Caki2 (cell line): ENCODE measurements around the gene CNOT11. TPM values are rescaled to one million over a fixed set of nuclear protein-coding genes. Genes with fewer than 3 reads are reported as not detected.
"Not testable (repeated sequence)": the region's sequence is repeated elsewhere in the genome, so short reads cannot be mapped to it uniquely, and the experiment has no call there.

ENCODE experiments used
- DNase-seq: peaks from one replicate; pipeline ENCODE4 v3.0.0-alpha.2; 2015; ENCODE audit warnings: low read depth
- in situ Hi-C: cut with HindIII; loops from 2 replicates; pipeline ENCODE4 v1.10.0; 2016; ENCODE audit warnings: low sequenced_read_pairs, low pct_unique_long_range_greater_than_20kb, mixed read lengths
- total RNA-seq: library from RNA; depleted of rRNA; stranded (reverse); fragments of >200 nt; shearing (Covaris generic); gene quantifications from 2 replicates; pipeline ENCODE4 v1.2.3, GENCODE V29; 2014; ENCODE audit warnings: low replicate concordance

The CNOT11 gene
- total RNA-seq, 1 experiment from 2014 or later, result 125 TPM

DNA sequence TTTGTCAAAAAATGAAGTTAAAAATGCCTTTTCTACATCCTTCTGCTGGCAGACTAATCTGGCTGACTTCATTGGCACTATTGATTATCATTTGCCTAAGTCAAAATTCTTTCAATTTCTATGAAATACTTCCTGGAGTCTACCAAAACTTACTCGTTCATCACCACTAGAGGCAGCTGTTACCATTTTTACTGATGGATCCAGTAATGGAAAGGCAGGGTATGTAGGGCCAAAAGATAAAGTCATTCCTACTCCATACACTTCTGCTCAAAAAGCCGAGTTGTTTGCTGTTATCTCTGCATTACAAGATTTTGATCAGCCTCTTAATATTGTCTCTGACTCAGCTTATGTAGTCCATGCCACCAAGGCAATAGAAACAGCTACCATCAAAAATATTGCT lies 12.0 kb upstream of the CNOT11 start:
- in situ Hi-C loops, result not testable (repeated sequence)
- DNase-seq, result peak; percentile 41

DNA sequence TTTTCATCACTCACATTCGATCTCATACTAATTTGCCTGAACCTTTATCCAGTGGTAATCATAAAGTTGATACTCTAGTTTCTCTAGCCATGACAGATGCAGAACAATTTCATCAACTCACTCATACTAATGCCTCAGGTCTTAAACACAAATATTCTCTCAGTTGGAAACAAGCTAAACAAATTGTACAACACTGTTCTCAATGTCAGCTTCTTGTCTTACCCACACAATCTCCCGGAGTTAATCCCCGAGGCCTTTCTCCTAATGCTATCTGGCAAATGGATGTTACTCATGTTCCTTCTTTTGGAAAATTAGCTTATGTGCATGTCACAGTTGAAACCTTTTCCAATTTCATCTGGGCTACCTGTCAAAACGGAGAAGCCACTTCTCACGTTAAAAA lies 11.5 kb upstream of the CNOT11 start:
- no peak for DNase-seq
- in situ Hi-C loops, result no loop called here

DNA sequence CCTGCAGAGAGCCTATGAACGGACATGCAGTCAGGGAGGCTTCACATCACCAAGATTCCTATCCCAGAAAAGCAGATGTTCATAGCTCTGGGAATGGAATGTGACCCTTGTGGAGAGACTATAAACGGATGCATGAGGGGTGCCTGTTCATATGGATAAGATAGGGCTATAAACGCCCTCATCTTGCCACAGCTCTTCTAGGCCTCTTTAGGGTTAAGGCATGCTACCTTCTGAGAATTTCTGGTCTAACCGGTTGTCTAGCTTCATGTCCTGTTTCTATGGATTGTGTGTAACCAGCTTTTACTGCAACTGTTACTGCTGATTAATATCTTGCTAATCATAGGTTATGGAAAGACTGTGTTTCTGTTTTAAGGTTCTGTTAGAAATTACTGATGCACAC lies 8.3 kb upstream of the CNOT11 start:
- DNase-seq, in situ Hi-C loops: not testable (repeated sequence)

DNA sequence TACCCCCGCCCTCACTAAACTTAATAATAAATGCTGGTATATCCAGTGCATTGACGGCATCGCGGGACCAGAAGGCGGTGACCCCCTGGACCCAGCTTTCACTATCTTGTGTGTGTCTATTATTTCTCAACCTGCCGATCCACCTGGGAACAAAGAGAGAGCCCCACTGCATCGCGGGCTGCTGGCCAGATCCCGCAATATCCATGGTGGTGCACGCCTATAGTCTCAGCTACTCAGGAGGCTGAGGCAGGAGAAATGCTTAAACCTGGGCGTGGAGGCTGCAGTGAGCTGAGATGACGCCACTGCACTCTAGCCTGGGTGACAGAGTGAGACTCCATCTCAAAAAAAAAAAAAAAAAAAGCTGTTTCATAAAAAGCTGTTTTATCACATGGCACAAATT lies 7.8 kb upstream of the CNOT11 start:
- DNase-seq, in situ Hi-C loops: not testable (repeated sequence)

DNA sequence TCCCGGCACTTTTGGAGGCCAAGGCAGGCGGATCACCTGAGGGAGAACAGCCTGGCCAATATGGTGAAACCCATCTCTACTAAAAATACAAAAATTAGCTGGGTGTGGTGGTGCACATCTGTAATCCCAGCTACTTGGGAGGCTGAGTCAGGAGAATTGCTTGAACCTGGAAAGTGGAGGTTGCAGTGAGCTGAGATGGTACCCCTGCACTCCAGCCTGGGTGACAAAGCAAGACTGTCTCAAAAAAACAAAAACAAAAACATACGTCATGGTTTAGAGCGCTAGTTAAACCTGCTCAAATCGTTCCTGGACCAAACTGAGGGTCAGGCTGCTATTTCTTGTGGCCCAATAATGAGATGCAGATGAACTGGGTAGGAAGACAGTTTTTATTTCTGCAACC lies 7.2 kb upstream of the CNOT11 start:
- DNase-seq, in situ Hi-C loops: not testable (repeated sequence)

DNA sequence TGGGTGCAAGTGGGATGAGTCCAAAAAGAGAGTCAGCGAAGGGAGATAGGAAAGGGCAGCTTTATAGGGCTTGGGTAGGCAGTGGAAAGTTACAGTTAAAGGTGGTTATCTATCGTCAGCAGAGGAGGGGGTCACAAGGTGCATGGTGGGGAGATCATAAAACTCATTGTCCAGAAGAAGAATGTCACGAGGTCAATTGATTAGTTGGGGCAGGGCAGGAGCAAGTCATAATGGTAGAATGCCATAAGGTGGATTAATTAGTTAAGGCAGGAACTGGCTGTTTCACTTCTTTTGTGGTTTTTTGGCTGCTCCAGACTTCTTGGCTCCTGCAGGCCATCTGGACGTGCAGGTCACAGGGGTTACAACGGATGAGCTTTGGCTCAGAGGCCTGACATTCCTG lies 3.9 kb upstream of the CNOT11 start:
- DNase-seq, in situ Hi-C loops: not testable (repeated sequence)

DNA sequence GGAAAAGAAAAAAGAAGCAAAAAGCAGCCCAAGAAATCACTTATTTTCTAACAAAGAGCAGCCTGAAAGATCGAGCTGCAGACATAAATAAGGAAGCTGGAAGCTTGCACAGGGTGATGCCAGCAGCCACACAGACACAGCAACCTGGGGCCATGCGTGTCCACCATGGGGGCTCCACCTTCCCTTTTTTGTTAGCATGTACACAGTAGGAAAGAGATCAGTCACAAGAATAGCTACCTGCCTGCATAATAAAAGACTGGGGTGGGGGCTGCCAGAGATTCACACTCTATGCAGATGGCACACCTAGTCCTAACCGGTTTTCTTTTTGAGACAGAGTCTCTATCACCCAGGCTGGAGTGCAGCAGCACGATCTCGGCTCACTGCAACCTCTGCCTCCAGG lies 2.9 kb upstream of the CNOT11 start:
- DNase-seq, result no peak
- in situ Hi-C loops, result no loop called here

DNA sequence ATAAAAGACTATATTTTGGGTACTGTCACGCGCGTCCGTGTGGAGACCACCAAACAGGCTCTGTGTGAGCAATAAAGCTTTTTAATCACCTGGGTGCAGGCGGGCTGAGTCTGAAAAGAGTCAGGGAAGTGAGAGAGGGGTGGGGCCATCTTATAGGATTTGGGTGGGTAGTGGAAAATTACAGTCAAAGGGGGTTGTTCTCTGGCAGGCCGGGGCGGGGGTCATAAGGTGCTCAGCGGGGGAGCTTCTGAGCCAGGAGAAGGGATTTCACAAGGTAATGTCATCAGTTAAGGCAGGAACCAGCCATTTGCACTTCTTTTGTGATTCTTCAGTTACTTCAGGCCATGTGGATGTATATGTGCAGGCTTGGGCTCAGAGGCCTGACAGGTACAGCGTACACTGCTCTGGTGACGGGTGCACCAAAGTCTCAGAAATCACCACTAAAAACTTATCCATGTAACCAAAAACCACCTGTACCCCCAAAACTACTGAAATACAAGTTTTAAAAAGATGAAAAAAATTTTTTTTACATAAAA lies 1.4 kb upstream of the CNOT11 start:
- DNase-seq, in situ Hi-C loops: not testable (repeated sequence)

DNA sequence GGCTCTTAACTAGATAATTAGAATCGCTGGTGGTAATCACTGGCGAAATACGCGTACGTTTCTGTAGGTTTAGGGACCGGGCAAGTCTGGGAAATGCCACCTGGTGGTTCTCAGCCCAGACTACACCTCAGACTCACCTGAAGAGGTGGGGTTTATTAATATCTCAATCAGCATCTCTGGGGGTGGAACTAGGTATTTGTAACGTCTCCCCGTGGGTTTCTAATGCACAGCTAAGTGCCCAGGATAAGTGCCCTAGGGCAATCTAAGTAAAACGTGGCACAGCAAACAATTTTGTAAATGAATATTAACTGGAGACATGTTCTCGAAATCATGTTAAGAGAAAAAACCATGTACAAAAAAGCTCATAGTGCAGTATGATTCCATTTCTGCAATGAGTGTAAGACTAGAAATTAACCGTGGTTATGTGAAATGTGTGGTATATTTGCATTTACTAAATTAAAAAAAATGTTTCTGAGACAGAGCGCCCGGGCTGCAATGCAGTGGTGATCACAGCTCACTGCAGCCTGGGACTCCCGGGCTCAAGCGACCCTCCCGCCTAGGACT lies 760 bp upstream of the CNOT11 start:
- no peak for DNase-seq
- in situ Hi-C loops, result no loop called here

DNA sequence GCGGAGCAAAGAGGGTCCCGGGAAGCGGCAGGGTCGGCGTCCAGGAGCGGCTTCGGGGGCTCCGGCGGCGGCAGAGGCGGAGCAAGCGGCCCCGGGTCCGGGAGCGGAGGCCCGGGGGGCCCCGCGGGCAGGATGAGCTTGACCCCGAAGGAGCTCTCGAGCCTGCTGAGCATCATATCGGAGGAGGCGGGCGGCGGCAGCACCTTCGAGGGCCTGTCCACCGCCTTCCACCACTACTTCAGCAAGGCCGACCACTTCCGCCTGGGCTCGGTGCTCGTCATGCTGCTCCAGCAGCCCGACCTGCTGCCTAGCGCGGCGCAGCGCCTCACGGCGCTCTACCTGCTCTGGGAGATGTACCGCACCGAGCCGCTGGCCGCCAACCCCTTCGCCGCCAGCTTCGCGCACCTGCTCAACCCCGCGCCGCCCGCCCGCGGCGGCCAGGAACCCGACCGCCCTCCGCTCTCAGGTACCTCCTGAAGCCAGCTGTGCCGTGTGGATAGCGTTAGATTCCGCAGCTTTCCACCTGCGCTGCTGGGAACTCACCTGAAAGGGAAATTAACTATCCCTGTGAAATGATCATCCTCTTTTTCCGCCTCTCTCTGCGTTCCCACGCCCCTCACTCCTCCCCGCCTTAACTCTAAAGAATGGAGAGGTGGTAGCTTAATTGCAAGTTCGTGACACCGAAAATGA lies 472 bp downstream of the CNOT11 start:
- DNase-seq, result no peak
- in situ Hi-C loops, result no loop called here

DNA sequence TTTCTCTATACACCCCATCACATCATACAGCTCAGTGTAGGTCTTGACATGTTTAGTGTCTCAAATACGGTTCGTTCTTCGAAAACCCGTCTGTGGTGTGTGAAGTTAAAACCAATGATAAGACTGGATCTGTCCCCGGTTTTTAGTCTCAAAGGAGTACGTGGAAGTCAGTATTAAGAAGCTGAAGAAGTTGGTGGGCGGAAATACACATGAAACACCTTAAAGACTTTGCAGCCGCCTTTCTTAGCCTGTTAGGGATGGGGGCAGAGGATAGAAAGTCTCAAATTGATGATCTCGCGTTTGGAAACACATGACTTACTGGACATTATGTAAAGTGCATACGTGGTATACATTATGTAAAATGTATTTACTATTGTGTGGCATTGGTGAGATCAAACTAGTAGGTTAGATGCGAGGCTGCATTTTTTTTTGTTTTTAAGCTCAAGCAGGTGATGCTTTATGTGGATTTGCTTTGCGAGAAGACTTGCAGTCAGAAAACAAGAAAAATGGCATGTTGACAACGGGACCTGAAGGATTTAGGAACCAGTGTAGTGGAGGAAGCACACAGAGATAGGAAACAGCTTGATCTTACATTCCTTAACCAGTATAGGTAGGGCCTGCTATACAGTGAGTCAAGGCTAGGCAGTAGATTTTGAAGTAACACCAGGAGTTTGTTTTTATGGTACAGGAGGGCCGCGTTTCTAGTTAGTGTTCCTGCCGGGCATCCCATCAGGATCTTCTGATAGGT lies 1.2 kb downstream of the CNOT11 start:
- DNase-seq, result no peak

DNA sequence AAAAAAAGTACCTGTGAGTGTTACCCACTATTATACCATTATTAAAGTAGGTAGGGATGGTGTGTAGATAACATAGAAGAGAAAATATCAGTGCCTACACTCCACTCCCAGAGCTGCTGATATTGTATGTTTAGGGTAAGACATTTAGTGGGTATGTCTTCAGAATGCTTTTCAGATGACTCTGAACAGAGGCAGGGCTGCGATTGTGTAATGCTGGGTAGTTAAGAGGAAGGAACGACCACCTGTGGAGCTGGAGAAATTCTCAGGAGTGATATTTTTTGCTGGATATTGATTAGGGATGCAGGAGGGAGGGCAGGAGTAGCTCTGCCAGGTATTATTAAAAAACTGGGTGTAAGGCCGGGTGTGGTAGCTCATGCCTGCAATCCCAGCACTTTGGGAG lies 2.8 kb downstream of the CNOT11 start:
- no peak for DNase-seq

More for the DNA sequence above, 1.2 kb downstream of the CNOT11 start:
- in situ Hi-C loops, result no loop called here

DNA sequence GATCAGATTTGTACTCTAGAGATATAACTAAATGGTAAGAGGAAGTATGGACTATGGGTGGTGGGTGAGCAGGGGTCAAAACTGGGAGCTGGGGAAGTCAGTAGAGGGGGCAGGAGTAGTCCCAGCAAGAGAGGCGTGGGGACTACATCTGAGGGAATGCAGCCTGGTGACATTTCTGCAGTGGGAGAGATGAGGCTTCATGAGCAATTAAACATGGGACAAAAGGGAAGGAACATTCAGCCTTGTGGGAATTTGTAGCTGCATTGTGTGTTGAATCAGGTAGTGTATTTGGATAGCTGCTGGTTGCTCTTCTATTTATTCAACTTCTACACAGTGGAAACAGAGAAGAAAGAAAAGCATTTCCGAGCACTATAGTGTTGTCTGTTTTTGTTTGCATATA lies 3.6 kb downstream of the CNOT11 start:
- in situ Hi-C loops, result no loop called here
- DNase-seq, result no peak

More for the DNA sequence above, 2.8 kb downstream of the CNOT11 start:
- in situ Hi-C loops, result no loop called here

DNA sequence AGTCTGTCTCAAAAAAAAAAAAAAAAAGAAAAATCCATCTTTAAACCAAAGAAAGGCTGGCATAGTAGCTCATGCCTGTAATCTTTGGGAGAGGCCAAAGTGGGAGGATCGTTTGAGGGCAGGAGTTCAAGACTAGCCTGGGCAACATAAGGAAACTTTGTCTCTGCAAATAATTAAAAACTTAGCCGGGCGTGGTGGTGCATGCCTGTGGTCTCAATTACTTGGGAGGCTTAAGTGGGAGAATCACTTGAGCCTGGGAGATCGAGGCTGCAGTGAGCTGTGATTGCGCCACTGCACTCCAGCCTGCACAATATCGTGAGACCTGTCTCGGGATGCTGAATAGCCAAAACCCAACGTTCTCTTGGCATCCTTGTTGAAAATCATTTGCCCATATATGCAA lies 6.1 kb downstream of the CNOT11 start:
- in situ Hi-C loops, result no loop called here

DNA sequence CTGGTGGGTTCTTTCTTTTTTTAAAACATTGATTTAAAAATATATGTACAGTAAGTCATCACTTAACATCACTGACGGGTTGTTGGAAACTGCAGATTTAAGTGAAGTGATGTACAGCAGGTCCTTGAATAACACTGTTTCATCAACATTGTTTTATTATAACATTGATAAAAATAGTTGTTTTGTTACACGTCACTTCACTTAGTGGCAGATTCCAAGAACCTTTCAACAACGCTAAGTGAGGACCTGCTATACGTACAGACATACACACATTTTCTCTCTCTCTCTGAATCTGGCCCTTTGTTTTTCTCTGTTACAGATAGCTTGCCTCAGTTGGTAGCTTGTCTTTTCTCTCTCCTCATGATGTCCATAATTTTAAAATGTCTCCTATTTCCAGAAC lies 9.5 kb downstream of the CNOT11 start:
- DNase-seq, result no peak
- in situ Hi-C loops, result no loop called here

More for the DNA sequence above, 6.1 kb downstream of the CNOT11 start:
- no peak for DNase-seq

DNA sequence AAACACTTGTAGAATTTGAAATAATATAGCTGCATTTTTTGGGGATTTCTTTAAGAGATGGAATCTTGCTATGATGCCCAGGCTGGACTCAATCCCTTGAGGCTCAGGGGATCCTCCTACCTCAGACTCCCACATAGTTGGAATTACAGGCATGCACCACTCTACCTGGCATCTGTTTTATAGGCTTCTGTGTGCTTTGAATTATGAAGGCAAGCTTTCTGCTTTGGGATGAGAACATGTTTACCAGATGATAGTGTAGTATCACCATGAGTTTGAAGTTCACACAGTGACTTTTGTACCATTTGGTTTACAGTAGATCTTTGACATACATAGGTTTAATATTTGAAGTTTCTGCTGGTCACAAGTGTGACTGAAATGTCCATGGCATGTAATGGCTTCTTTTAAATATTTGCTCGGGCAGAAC lies 10.7 kb downstream of the CNOT11 start:
- DNase-seq, result no peak
- in situ Hi-C loops, result no loop called here

DNA sequence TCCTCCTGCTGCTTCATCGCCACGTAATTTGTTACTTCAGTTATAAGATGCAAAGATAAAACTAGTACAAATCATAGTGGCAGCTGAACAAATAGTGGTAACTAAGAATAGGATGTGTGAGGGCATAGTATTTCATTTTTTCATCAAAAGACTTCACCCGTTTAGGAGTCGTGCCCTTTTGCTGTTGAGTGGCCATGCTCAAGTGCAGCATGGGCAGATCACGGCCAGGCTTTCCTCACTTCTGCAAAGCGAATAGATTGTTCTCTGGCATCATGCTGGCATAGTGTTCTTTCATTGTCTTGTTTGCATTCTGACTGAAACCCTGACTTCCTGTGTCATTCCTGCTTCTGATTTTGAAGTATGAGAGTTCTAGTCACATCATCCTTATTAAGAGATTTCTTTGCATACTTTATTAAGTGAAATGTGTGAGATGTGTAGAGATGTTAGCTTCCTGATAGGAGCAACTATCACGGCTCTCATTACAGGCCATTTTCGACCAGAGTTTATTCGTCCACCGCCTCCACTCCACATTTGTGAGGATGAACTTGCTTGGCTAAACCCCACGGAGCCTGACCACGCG lies 11.8 kb downstream of the CNOT11 start:
- no peak for DNase-seq
- in situ Hi-C loops, result no loop called here

DNA sequence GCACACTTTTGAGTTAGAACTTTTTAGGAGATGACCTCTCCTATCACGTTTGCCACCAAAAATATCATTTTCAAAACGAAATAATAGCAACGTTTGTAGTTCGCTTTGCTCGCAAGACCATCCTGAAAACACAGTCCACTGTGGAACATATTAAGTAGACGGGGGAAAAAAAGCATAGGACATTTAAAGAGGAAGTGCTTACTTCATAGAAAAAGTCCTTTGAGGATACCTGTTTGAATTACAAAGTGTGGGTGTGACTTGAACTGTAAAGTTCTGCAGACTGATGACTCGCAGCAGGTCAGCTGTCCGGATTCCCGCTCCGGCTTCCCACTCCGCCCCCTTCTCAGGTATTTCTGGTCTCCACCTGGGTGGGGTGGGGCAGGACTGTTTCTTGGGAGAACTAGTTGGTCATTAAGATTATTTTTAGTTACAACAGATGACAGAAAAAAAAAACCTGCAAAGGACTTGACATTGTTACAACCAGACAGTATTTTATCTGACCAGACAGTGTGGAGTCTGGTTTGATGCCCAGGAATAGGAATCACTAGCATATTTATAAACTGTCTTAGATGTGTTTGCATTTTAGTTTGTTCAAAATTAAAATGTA lies 13.3 kb downstream of the CNOT11 start:
- DNase-seq, result no peak
- in situ Hi-C loops, result no loop called here
